Ramos (cell line): ENCODE measurements around the gene RPS3.
"Not testable (repeated sequence)": the region's sequence is repeated elsewhere in the genome, so short reads cannot be mapped to it uniquely, and the experiment has no call there.

ENCODE experiments used
- in situ Hi-C: fragments of 300-500 bp; cut with MboI; formaldehyde crosslinking; loops from one replicate; pipeline ENCODE4 v1.14.3; 2022; ENCODE audit warnings: low sequenced_read_pairs; ENCODE audit not compliant: unreplicated experiment

Gene RPS3

DNA sequence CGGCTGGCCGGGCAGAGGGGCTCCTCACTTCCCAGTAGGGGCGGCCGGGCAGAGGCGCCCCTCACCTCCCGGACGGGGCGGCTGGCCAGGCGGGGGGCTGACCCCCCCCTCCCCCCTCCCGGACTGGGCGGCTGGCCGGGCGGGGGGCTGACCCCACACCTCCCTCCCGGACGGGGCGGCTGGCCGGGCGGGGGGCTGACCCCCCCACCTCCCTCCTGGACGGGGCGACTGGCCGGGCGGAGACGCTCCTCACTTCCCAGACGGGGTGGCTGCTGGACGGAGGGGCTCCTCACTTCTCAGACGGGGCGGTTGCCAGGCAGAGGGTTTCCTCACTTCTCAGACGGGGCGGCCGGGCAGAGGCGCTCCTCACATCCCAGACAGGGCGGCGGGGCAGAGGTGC, 10.7 kb downstream of the RPS3 start:
- in situ Hi-C loops, result not testable (repeated sequence)

DNA sequence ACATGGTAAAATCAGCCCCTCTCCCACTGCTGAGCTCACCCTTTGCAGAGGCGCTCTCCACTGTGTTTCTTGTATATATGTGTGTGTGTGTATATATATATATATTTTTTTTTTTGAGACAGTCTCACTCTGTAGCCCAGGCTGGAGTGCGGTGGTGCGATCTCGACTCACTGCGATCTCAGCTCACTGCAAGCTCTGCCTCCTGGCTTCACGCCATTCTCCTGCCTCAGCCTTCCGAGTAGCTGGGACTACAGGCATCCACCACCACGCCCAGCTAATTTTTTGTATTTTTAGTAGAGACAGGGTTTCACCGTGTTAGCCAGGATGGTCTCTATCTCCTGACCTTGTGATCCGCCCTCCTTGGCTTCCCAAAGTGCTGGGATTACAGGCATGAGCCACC, 13.8 kb downstream of the RPS3 start:
- in situ Hi-C loops, result not testable (repeated sequence)

GRCh38 chr11:75413864-75414263, 14.5 kb downstream of the RPS3 start:
- in situ Hi-C loops, result no loop called here

GRCh38 chr11:75420224-75421034, 21.1 kb downstream of the RPS3 start:
- in situ Hi-C loops, result no loop called here

DNA sequence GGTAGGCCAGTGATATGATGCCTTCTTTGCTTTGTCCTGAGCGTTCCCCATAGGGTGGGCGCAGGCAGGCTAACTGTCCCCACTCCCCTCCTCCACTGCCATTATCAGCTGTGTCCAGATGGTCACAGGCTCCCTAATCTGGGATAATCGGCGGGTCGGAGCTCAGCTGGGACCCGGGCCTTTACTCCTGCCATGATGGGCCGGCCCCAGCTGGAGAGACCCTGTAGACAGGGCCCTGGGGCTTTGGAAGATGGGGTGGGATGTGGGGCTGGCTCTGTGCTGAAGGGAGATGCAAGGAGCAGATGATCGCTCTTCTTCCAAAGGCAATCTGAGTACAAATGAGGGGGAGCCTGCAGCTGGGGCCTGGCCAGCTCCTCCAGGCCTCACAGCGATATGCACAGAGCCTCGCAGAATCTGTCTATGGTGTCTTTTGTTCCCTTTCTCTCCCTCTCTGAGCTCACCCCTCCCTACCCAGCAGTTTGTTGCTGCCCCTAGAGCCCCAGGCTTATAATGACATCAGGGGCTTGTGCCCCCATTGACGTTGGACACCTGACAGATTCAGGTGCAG, 21.8 kb downstream of the RPS3 start:
- in situ Hi-C loops, result no loop called here

DNA sequence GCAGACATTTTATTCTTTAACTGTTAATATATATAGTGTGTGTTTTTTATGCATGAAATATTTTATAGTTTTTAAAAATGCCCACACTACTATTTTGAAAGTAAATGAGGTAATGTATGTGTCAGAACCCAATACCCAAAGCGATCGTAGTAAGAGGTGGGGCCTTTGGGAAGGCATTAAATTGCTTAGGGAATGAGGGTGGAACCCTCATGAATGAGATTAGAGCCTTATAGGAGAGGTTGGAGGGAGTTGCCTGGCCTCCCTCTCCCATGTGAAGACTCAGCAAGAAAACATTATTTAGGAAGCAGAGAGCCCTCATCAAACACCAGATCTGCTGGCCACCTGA, 22.6 kb downstream of the RPS3 start:
- in situ Hi-C loops, result no loop called here

- in situ Hi-C loops, result no loop called here
Observed at GRCh38 chr11:75422248-75423231, 23.2 kb downstream of the RPS3 start.

DNA sequence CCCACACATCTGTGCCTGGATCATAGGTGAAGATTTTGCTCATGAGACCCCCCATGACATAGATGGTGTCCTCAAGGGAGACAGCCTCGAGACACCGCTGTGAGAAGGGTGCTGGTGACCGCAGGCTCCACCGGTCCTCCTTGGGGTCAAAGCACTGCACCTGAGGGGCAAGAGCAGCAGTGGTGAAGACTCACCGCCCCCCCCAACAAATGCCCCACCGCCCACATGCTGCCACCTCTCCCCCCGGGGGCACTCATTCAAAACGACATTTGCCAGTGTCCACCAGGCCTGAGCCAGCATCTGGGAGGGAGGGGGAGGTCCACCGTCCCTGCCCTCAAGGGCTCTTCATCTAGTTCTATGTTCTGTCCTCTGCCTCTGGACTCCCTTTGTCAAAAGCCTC, 24.4 kb downstream of the RPS3 start:
- in situ Hi-C loops, result no loop called here

DNA sequence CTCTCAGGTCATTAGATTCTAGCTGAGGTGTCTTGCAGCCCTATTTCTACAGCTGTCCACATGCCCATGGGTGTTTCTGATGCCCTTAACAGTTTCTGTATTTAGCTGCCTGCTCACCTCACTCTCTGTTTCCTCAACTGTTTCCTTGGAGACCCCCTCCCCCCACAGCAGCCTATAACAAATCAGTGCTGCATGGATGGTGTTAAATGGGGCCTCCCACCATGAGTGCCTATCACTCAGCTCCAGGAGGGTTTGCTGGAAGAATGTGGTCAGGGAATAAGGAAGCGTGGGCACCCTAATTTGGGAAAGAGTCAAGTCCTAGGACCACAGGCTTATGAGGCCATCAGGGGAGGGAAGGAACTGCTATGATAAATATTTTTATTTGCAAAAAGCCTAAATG, 25.1 kb downstream of the RPS3 start:
- in situ Hi-C loops, result no loop called here

DNA sequence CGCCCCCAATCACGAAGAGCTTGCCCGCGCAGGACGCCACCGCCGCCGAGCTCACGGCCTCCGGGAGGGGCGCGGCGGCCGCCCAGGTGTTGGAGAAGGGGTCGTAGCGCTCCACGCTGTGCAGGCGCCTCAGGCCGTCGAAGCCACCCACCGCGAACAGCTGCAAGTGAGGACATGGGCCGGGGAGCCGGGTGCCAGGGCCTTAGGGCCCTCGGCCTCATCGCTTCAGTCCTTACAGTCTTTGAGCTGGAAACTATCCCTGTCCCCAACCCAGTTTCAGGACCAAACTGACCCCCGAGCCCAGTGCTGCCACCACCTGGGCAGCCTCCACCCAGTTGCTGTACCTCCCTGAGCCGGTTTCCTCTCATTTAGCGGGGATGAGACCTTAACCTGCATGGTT, 26.1 kb downstream of the RPS3 start:
- in situ Hi-C loops, result no loop called here

DNA sequence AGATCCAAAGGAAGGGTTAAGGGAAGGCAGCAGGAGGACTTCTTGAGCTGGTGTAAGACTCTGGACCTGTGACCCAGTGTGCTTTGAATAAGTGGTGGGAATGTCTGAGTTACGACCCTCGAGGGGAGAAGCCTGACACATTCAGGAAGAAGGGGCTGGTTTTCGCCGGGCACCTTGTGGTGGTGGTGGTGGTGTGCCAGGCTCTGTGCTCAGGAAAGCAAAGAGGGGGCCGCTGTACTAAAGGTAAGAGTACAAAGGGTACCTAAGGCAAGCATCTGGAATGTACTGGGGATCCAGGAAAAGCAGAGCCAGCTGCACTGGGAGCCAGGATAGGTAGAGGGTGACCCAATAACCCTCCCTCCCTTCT, 27.4 kb downstream of the RPS3 start:
- in situ Hi-C loops, result no loop called here

- in situ Hi-C loops, result no loop called here
Observed at GRCh38 chr11:75427181-75427580, 27.9 kb downstream of the RPS3 start.

DNA sequence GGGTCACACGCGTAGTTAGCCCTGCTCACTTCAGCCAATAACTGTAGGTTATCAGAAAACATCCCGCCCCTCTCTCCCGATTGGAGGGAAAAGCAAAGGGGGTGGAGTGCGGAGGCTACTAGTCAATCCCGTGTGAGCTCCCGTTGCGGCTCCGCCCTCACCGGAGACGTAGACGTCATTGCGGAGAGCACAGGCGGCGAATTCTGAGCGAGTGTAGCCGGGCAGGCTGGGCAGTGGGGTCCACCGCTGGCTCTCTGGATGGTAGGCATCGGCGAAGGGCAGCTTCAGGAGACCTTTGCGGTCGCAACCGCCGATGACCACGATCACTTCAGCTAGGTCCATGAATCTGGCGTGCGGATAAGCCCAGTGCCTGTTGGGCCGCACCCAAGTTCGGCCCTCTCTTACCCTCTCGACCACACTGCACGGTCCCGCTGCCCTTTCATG, 29.0 kb downstream of the RPS3 start:
- in situ Hi-C loops, result no loop called here

- in situ Hi-C loops, result no loop called here
Observed at GRCh38 chr11:75428989-75429640, 29.8 kb downstream of the RPS3 start.

DNA sequence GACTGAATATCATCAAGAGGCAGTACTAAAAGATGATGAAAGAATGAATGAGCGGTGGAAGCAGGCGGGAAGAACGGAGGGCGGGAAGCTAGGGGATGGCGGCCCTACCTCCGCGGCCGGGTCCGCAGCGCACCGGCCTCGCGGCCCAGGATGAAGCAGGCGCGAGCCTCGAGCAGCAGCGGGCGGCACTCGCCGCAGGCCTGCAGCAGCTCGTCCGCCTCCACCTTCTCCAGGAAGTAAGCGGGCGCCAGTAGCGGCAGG, 30.3 kb downstream of the RPS3 start:
- in situ Hi-C loops, result no loop called here

- in situ Hi-C loops, result no loop called here
Observed at GRCh38 chr11:75429902-75430713, 30.8 kb downstream of the RPS3 start.

DNA sequence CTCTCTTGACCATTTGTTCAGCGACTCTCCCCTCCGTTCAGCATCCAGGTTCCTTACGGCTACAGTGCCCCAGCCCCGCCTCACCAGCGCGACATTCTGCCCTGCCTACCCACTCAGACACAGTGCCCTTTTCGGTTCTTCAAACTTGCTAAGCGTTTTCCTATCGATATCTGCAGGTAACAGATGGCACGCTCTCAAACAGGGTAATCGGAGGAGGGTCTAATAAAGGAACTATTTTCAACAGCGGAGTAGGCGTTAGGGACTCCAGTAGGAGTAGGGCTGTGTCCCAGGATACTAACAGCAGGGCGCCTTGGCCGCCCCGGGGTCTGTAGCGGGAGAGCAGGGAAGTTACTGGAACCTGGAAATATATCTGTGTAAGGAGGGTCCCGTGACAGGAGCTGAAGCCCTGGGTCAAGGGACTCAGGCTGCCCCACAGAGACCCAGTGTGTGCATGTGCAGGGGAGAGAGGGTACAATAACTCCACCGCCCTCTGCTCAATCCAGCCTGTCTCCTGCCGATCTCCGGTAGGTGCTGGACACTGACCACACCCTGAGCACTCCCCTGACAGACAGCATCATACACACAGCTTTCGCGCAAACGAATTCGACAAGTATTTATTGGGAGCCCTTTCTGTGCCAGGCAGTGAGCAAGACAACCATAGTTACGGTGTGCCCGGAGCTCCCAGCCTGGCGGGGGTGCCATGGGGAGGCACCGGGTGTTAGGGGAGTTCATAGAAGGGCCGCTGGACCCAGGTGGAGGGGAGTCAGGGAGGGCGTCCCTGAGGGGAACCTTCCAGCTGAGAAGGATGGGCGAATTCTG, 31.6 kb downstream of the RPS3 start:
- in situ Hi-C loops, result no loop called here

- in situ Hi-C loops, result no loop called here
Observed at GRCh38 chr11:75431533-75432525, 32.5 kb downstream of the RPS3 start.
